Cardiac muscle cell (in vitro differentiated cells and primary cell): ENCODE measurements around the gene IFNG-AS1. TPM values are rescaled to one million over a fixed set of nuclear protein-coding genes. Genes with fewer than 3 reads are reported as not detected.

Source experiments
- DNase-seq, 2 donors: peaks; one replicate each; pipeline versions ENCODE4 v3.0.0 to v3.0.0-alpha.2; 2010 to 2017; ENCODE audit warnings: low read depth in 1 of 2, low spot score in 1 of 2
- H3K27ac ChIP-seq: fragments of 200-600 bp; sonication (generic); 2 replicates; pipeline ENCODE4 v1.5.1; 2016
- H3K27me3 ChIP-seq: fragments of 200-600 bp; sonication (generic); 2 replicates; pipeline ENCODE4 v1.6.0; 2016; ENCODE audit warnings: control low read depth
- H3K36me3 ChIP-seq: fragments of 200-600 bp; sonication (generic); 2 replicates; pipeline ENCODE4 v1.5.1; 2016; ENCODE audit warnings: control low read depth
- H3K4me1 ChIP-seq: fragments of 200-600 bp; sonication (generic); 2 replicates; pipeline ENCODE4 v1.8.1; 2017; ENCODE audit warnings: low read depth, mild to moderate bottlenecking, mixed run types
- H3K4me3 ChIP-seq: fragments of 200-600 bp; sonication (generic); 2 replicates; pipeline ENCODE4 v1.5.1; 2016; ENCODE audit warnings: mild to moderate bottlenecking
- H3K9me3 ChIP-seq: fragments of 200-600 bp; sonication (generic); 2 replicates; pipeline ENCODE4 v1.5.1; 2017; ENCODE audit warnings: low read depth, mild to moderate bottlenecking, control low read depth
- polyA plus RNA-seq: library from polyadenylated mRNA; unstranded; fragments of >200 nt; fragmentation: Nextera tagmentation; extraction: Ambion mirVana; gene quantifications from 2 replicates; pipeline ENCODE4 v1.2.1, GENCODE V29; 2016
- total RNA-seq: library from RNA; depleted of rRNA; stranded (reverse); fragments of >200 nt; gene quantifications from 2 replicates; pipeline ENCODE4 v1.2.3, GENCODE V29; 2016
- TF ChIP-seq, protein P1 (sequence below): IDR thresholded peaks from 2 replicates; pipeline ENCODE4 v1.5.1; 2012; ENCODE audit warnings: low read depth, mild to moderate bottlenecking, low read length

IFNG-AS1 gene
- total and polyA plus RNA-seq, 2 experiments from 2014 or later, result 0.39 TPM; not detected in 1

- Histone ChIP-seq H3K27ac (no peak overlapping the region), H3K9me3 (no peaks in the 10 kb centered on the region), H3K27me3 (no peaks in the 10 kb centered on the region), H3K36me3 (no peaks in the 10 kb centered on the region), H3K4me3 (no peak overlapping the region), H3K4me1 (no peaks in the 10 kb centered on the region)
- no peak for DNase-seq
- TF ChIP-seq, protein P1, sequence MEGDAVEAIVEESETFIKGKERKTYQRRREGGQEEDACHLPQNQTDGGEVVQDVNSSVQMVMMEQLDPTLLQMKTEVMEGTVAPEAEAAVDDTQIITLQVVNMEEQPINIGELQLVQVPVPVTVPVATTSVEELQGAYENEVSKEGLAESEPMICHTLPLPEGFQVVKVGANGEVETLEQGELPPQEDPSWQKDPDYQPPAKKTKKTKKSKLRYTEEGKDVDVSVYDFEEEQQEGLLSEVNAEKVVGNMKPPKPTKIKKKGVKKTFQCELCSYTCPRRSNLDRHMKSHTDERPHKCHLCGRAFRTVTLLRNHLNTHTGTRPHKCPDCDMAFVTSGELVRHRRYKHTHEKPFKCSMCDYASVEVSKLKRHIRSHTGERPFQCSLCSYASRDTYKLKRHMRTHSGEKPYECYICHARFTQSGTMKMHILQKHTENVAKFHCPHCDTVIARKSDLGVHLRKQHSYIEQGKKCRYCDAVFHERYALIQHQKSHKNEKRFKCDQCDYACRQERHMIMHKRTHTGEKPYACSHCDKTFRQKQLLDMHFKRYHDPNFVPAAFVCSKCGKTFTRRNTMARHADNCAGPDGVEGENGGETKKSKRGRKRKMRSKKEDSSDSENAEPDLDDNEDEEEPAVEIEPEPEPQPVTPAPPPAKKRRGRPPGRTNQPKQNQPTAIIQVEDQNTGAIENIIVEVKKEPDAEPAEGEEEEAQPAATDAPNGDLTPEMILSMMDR, result no peak
Observed at GRCh38 chr12:68020699-68021098, 31.5 kb downstream of the IFNG-AS1 start.

- no peak overlapping the region for H3K27ac ChIP-seq
- no peak overlapping the region for H3K4me3 ChIP-seq
- TF ChIP-seq, protein P1, result no peak
- H3K27me3 ChIP-seq, result no peaks in the 10 kb centered on the region
- no peaks in the 10 kb centered on the region for H3K9me3 ChIP-seq
- no peaks in the 10 kb centered on the region for H3K4me1 ChIP-seq
- no peaks in the 10 kb centered on the region for H3K36me3 ChIP-seq
- no peak for DNase-seq
Observed at GRCh38 chr12:68028647-68029046, 39.4 kb downstream of the IFNG-AS1 start.

DNA sequence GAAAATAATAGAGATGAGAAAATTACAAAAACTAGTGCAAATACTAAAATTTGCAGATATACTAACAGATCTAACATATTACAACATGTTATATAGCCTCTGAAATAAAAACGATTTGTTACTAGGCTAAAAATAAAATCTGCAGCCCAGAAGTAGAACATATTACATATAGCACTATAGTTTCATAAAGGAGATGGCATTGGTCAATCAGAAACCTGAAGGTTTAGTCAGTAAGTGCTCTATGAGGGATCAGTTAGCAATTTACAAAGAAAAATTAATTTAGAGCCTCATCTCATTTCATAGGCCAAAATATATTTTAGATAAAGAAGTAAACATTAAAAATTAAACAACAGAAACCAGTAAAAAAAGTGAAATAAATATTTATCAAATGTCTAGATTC is 41.0 kb downstream of the IFNG-AS1 start:
- TF ChIP-seq, protein P1, result no peak
- H3K4me3 ChIP-seq, result no peak overlapping the region
- H3K9me3 ChIP-seq, result no peaks in the 10 kb centered on the region
- no peak overlapping the region for H3K27ac ChIP-seq
- H3K36me3 ChIP-seq, result no peaks in the 10 kb centered on the region
- no peaks in the 10 kb centered on the region for H3K27me3 ChIP-seq
- no peaks in the 10 kb centered on the region for H3K4me1 ChIP-seq
- no peak for DNase-seq

- no peak for DNase-seq
- H3K4me1 ChIP-seq, result no peaks in the 10 kb centered on the region
- TF ChIP-seq, protein P1, result no peak
- no peaks in the 10 kb centered on the region for H3K36me3 ChIP-seq
- H3K27ac ChIP-seq, result no peak overlapping the region
- no peak overlapping the region for H3K4me3 ChIP-seq
- no peaks in the 10 kb centered on the region for H3K27me3 ChIP-seq
- no peaks in the 10 kb centered on the region for H3K9me3 ChIP-seq
Observed at GRCh38 chr12:68031174-68031573, 41.9 kb downstream of the IFNG-AS1 start.

DNA sequence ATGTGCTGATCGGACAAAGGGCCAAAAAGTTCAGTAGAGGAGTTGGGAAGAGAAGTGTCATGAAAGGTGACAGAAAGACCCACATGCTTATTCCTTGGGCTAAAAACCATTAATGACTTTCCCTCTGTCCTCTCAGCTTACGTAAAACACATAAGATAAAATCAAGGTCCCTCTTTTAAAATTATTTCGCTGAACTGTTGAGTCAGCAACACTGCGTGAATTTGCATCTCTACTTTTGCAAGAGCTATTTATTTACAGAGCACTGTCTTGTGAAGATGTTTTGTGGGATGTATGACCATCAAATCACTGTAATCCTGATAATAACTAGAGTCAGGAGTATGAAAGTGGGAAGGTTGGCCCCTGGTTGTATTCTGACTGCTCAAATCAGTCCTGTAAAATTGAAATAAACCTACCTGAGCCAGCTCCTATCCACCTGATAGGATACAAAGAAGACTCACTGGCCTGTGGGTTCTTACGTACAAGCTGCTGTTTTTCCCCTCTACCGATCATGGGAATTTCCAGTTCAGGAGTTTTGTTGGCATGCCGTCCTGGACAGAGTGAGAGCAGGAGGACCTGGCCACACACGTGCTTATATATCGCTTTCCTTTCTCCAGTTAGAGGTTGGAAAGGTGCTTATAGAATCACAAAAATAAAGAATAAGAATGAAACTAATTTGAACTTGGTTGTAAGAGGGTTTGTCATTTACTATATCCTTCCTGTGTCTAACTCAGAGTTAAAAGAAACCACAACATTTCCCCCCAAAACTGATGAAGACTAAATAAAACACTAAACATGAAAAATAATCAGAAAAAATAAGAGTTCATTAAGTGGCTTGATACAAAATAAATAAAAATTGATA is 42.9 kb downstream of the IFNG-AS1 start:
- H3K4me1 ChIP-seq, result no peaks in the 10 kb centered on the region
- H3K4me3 ChIP-seq, result no peak overlapping the region
- DNase-seq, result no peak
- H3K27ac ChIP-seq, result no peak overlapping the region
- no peaks in the 10 kb centered on the region for H3K9me3 ChIP-seq
- no peaks in the 10 kb centered on the region for H3K36me3 ChIP-seq
- TF ChIP-seq, protein P1, result no peak
- no peaks in the 10 kb centered on the region for H3K27me3 ChIP-seq
